Vagina (tissue), 2 donors: ENCODE results near the gene GUSB.

Experiments
- CTCF ChIP-seq, 3 experiments: fragments of 450-650 bp in 2 of 3; fragments of 200-600 bp in 1 of 3; sonication (generic) in 1 of 3; IDR thresholded peaks; one replicate each; pipeline ENCODE4 v1.5.1; 2017 to 2019; ENCODE audit warnings: antibody characterized with exemption in 3 of 3, mild to moderate bottlenecking in 2 of 3, moderate library complexity in 2 of 3
- POLR2A ChIP-seq, 2 donors: fragments of 450-650 bp; IDR thresholded peaks; one replicate each; pipeline ENCODE4 v1.6.1; 2017; ENCODE audit warnings: antibody characterized with exemption in 2 of 2, mild to moderate bottlenecking in 2 of 2, moderate library complexity in 2 of 2
- POLR2AphosphoS5 ChIP-seq, 2 donors: sonication (generic); formaldehyde crosslinking; IDR thresholded peaks; one replicate each; pipeline ENCODE4 v1.9.0; 2017; ENCODE audit warnings: antibody characterized with exemption in 2 of 2, mild to moderate bottlenecking in 2 of 2, low read depth in 1 of 2; ENCODE audit not compliant: insufficient read depth in 1 of 2

- no peak for TF ChIP-seq CTCF (IDR thresholded peaks at IDR 0.05)
- TF ChIP-seq POLR2AphosphoS5 (IDR thresholded peaks at IDR 0.05; ENCODE audit: insufficient read depth in 1 of 2, low read depth in 1 of 2): peak; percentile 86 to 92
- TF ChIP-seq POLR2A (IDR thresholded peaks at IDR 0.05): peak in 1 of 2 donors; percentile 52
Measured at GRCh38 chr7:65981965-65982792, at the start of gene GUSB.
